K562 (cell line): ENCODE measurements around the gene CAMSAP3. TPM values are rescaled to one million over a fixed set of nuclear protein-coding genes. Genes with fewer than 3 reads are reported as not detected.

Experiments
- CSDE1 ChIP-seq, 2 experiments: fragments of 450-650 bp; IDR thresholded peaks; 2 replicates each; pipeline ENCODE4 v1.6.1; 2016; ENCODE audit warnings: mild to moderate bottlenecking in 1 of 2
- ETV5 ChIP-seq: sonication (generic); formaldehyde crosslinking; IDR thresholded peaks from 2 replicates; pipeline ENCODE4 v1.4.0; 2020; ENCODE audit warnings: low read depth, mild to moderate bottlenecking, missing genetic modification reagents
- ETV6 ChIP-seq, 3 experiments: fragments of 150-350 bp in 1 of 3; sonication (generic) in 1 of 3; formaldehyde crosslinking in 1 of 3; IDR thresholded peaks; 2 replicates each; pipeline versions ENCODE4 v1.6.1 to v1.8.0; 2014 to 2022; ENCODE audit warnings: borderline replicate concordance in 2 of 3, low read depth in 2 of 3, antibody characterized with exemption in 1 of 3, low read length in 1 of 3, mild to moderate bottlenecking in 1 of 3, missing genetic modification reagents in 1 of 3
- FOXJ3 ChIP-seq: sonication (generic); formaldehyde crosslinking; IDR thresholded peaks from 2 replicates; pipeline ENCODE4 v1.4.0; 2020; ENCODE audit warnings: mild to moderate bottlenecking, missing genetic modification reagents
- HCFC1 ChIP-seq: IDR thresholded peaks from 2 replicates; pipeline ENCODE4 v1.6.1; 2012; ENCODE audit warnings: low read depth, low read length, improper control_type of control experiment
- JUN ChIP-seq, 2 experiments: sonication (generic) in 1 of 2; formaldehyde crosslinking in 1 of 2; IDR thresholded peaks; 2 replicates each; pipeline versions ENCODE4 v1.6.1 to v1.8.0; 2012 to 2022; ENCODE audit warnings: borderline replicate concordance in 2 of 2, mild to moderate bottlenecking in 2 of 2, improper control_type of control experiment in 1 of 2, low read depth in 1 of 2, low read length in 1 of 2, missing genetic modification reagents in 1 of 2
- MAZ ChIP-seq, 2 experiments: fragments of 450-650 bp in 1 of 2; sonication (generic) in 1 of 2; formaldehyde crosslinking; IDR thresholded peaks in 1 of 2; conservative IDR thresholded peaks in 1 of 2; 2 replicates each; pipeline versions ENCODE4 v1.4.0 to v1.5.0; 2020; ENCODE audit warnings: mild to moderate bottlenecking in 1 of 2, missing genetic modification reagents in 1 of 2
- MEF2A ChIP-seq: IDR thresholded peaks from 2 replicates; pipeline ENCODE4 v1.6.1; 2011; ENCODE audit warnings: low read depth, mild to moderate bottlenecking, low read length, moderate library complexity; ENCODE audit not compliant: control insufficient read depth
- MIER1 ChIP-seq: fragments of 450-650 bp; IDR thresholded peaks from 2 replicates; pipeline ENCODE4 v1.6.1; 2016; ENCODE audit warnings: antibody characterized with exemption, mild to moderate bottlenecking, low read depth
- MTF1 ChIP-seq: fragments of 250-450 bp; sonication (Bioruptor Pico); IDR thresholded peaks from 2 replicates; pipeline ENCODE4 v1.9.0; 2021; ENCODE audit warnings: moderate library complexity, mild to moderate bottlenecking, inconsistent platforms, borderline replicate concordance
- MYC ChIP-seq, 2 experiments: fragments of 250-450 bp in 1 of 2; sonication (Bioruptor Pico) in 1 of 2; IDR thresholded peaks; 2 replicates each; pipeline versions ENCODE4 v1.5.1 to v1.6.1; 2012 to 2021; ENCODE audit warnings: low read depth in 2 of 2, borderline replicate concordance in 1 of 2, improper control_type of control experiment in 1 of 2, low read length in 1 of 2, mild to moderate bottlenecking in 1 of 2, moderate library complexity in 1 of 2
- NR2C2 ChIP-seq, 2 experiments: fragments of 200-800 bp in 1 of 2; sonication (Bioruptor generic) in 1 of 2; sonication (generic) in 1 of 2; formaldehyde crosslinking in 1 of 2; IDR thresholded peaks; 2 replicates each; pipeline versions ENCODE4 v1.6.1 to v1.8.0; 2016 to 2022; ENCODE audit warnings: mild to moderate bottlenecking in 1 of 2, missing compliant biosample characterization in 1 of 2, missing genetic modification characterization in 1 of 2, missing genetic modification reagents in 1 of 2
- POLR2AphosphoS2 ChIP-seq: IDR thresholded peaks from 2 replicates; pipeline ENCODE4 v1.6.1; 2012; ENCODE audit warnings: low read length, improper control_type of control experiment
- SAFB ChIP-seq: fragments of 200-400 bp; formaldehyde crosslinking; IDR thresholded peaks from 2 replicates; pipeline ENCODE4 v1.6.1; 2017; ENCODE audit warnings: low read depth, low read length, borderline replicate concordance
- SAFB2 ChIP-seq: fragments of 200-400 bp; formaldehyde crosslinking; IDR thresholded peaks from 2 replicates; pipeline ENCODE4 v1.6.1; 2018; ENCODE audit warnings: borderline replicate concordance, low read length, low read depth, moderate library complexity; ENCODE audit not compliant: severe bottlenecking
- SMARCB1 ChIP-seq: IDR thresholded peaks from 2 replicates; pipeline ENCODE4 v1.6.1; 2011; ENCODE audit warnings: improper control_type of control experiment, low read depth; ENCODE audit not compliant: insufficient read length
- SOX6 ChIP-seq: fragments of 450-650 bp; IDR thresholded peaks from 2 replicates; pipeline ENCODE4 v1.6.1; 2014; ENCODE audit warnings: mild to moderate bottlenecking
- ZBTB8A ChIP-seq: fragments of 450-650 bp; IDR thresholded peaks from 2 replicates; pipeline ENCODE4 v1.6.1; 2018; ENCODE audit warnings: mild to moderate bottlenecking, moderate library complexity; ENCODE audit not compliant: partially characterized antibody
- polyA plus RNA-seq, 8 experiments: library from polyadenylated mRNA; depleted of rRNA in 4 of 8; stranded (reverse) in 5 of 8; unstranded in 3 of 8; fragments of >200 nt; fragmentation: Nextera tagmentation in 2 of 8; fragmentation: Illumina TruSeq in 1 of 8; extraction: Ambion mirVana in 2 of 8; extraction: Trizol in 1 of 8; gene quantifications; 2 replicates each; pipeline versions ENCODE4 v1.2.1 to v1.2.3, GENCODE V29; 2011 to 2014; ENCODE audit warnings: inconsistent platforms in 1 of 8, missing spikeins in 1 of 8
- total RNA-seq, 7 experiments: library from RNA; depleted of rRNA in 6 of 7; stranded (reverse); fragments of >200 nt in 6 of 7; fragmentation: Illumina TruSeq in 2 of 7; extraction: Trizol in 2 of 7; gene quantifications; 2 replicates each; pipeline versions ENCODE4 v1.2.1 to v1.2.3, GENCODE V29; 2011 to 2021; ENCODE audit warnings: low replicate concordance in 1 of 7
- TF ChIP-seq, protein P1 (sequence below): sonication (generic); formaldehyde crosslinking; IDR thresholded peaks from 2 replicates; pipeline ENCODE4 v1.8.0; 2022; ENCODE audit warnings: missing genetic modification reagents, mild to moderate bottlenecking, borderline replicate concordance
- TF ChIP-seq, protein P2 (sequence below): fragments of 450-650 bp; formaldehyde crosslinking; IDR thresholded peaks from 2 replicates; pipeline ENCODE4 v1.4.0; 2022; ENCODE audit warnings: mild to moderate bottlenecking, moderate library complexity
- TF ChIP-seq, protein P3 (sequence below): fragments of 450-650 bp; formaldehyde crosslinking; IDR thresholded peaks from 2 replicates; pipeline ENCODE4 v1.4.0; 2022; ENCODE audit warnings: missing genetic modification characterization

The CAMSAP3 gene
- total and polyA plus RNA-seq, 9 of the 15 experiments (the other 6 are each of a cell fraction or from before 2014, with no cell fraction given): 0.01 to 0.89 (median 0.22) TPM; not detected in 1

DNA sequence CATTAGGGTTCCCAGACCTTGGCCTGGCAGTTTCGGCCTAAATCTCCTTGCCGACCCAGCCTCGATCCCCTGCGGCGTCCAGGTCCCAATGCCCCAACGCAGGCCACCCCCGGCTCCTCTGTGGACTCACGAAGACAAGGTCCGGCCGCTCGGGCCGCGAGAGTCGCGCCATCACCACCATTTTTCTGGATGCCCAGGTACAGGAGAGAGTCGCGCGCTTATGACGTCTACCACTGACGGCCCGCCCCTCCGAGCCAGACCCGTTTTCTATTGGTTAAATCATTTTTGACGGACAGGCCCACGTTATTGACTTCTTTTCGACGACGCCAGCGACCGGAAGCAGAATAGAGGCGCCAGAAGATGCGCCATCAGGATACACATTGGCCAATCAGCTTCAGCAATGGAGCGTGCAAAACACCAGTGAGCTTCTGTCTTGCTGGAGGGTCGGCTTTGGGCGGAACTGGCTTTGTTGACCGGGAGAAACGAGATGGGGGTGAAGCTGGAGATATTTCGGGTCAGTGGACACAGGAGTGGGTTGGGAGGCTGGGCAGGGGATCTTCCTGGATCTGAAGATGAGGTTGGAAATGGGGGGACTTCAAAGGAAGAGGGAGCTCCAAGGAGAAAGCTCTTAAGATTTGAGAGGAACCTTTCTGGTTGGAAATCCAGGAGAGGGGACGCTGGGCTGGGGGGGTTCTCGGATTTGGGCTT is 33.8 kb downstream of the CAMSAP3 start, which contains the start of the genes PET100 and XAB2 (continued):
- no peak for TF ChIP-seq MEF2A
- TF ChIP-seq HCFC1: peak; percentile 84
- TF ChIP-seq ZBTB8A: no peak
- TF ChIP-seq SAFB: no peak
- TF ChIP-seq ETV5 (CRISPR knock-in tag): peak; percentile 74; the same call in 1 of the 2 replicates
- peak; percentile 2 to 25; a peak in 2 of 4 replicates for TF ChIP-seq MAZ (CRISPR knock-in tag; conservative IDR thresholded peaks at IDR 0.05 in 1 of 2, IDR thresholded peaks at IDR 0.05 in 1 of 2)
- no peak for TF ChIP-seq SOX6
- no peak for TF ChIP-seq ETV6 (IDR thresholded peaks at IDR 0.05; ENCODE audit: borderline replicate concordance in 1 of 2, low read depth in 2 of 2, low read length in 1 of 2)
- TF ChIP-seq ETV6 (CRISPR knock-in tag; IDR thresholded peaks at IDR 0.05; ENCODE audit: borderline replicate concordance): no peak
- no peak for TF ChIP-seq MTF1 (CRISPR knock-in tag)
- TF ChIP-seq, protein P1, sequence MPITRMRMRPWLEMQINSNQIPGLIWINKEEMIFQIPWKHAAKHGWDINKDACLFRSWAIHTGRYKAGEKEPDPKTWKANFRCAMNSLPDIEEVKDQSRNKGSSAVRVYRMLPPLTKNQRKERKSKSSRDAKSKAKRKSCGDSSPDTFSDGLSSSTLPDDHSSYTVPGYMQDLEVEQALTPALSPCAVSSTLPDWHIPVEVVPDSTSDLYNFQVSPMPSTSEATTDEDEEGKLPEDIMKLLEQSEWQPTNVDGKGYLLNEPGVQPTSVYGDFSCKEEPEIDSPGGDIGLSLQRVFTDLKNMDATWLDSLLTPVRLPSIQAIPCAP (CRISPR knock-in tag): no peak
- TF ChIP-seq JUN (IDR thresholded peaks at IDR 0.05; ENCODE audit: borderline replicate concordance, low read depth, low read length): 0 out of 2 replicates have a peak, but pooled peaks have one; percentile 67
- TF ChIP-seq JUN (CRISPR knock-in tag; IDR thresholded peaks at IDR 0.05; ENCODE audit: borderline replicate concordance): no peak
- TF ChIP-seq, protein P2, sequence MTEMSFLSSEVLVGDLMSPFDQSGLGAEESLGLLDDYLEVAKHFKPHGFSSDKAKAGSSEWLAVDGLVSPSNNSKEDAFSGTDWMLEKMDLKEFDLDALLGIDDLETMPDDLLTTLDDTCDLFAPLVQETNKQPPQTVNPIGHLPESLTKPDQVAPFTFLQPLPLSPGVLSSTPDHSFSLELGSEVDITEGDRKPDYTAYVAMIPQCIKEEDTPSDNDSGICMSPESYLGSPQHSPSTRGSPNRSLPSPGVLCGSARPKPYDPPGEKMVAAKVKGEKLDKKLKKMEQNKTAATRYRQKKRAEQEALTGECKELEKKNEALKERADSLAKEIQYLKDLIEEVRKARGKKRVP: no peak
- TF ChIP-seq FOXJ3 (CRISPR knock-in tag): no peak
- no peak for TF ChIP-seq MIER1
- TF ChIP-seq NR2C2 (CRISPR knock-in tag; IDR thresholded peaks at IDR 0.05): peak; percentile 61; the same call in 1 of the 2 replicates
- TF ChIP-seq NR2C2 (tag; IDR thresholded peaks at IDR 0.05): peak; percentile 90
- no peak for TF ChIP-seq SAFB2
- TF ChIP-seq, protein P3, sequence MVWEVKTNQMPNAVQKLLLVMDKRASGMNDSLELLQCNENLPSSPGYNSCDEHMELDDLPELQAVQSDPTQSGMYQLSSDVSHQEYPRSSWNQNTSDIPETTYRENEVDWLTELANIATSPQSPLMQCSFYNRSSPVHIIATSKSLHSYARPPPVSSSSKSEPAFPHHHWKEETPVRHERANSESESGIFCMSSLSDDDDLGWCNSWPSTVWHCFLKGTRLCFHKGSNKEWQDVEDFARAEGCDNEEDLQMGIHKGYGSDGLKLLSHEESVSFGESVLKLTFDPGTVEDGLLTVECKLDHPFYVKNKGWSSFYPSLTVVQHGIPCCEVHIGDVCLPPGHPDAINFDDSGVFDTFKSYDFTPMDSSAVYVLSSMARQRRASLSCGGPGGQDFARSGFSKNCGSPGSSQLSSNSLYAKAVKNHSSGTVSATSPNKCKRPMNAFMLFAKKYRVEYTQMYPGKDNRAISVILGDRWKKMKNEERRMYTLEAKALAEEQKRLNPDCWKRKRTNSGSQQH: no peak
- TF ChIP-seq CSDE1 (IDR thresholded peaks at IDR 0.05): peak in 1 of 2 experiments; percentile 81; a peak in 1 of 4 replicates
- no peak for TF ChIP-seq POLR2AphosphoS2
- TF ChIP-seq SMARCB1: no peak
- peak; percentile 70; the same call in 1 of the 2 replicates for TF ChIP-seq MYC (IDR thresholded peaks at IDR 0.05; ENCODE audit: low read depth, low read length)
- no peak for TF ChIP-seq MYC (CRISPR knock-in tag; IDR thresholded peaks at IDR 0.05; ENCODE audit: borderline replicate concordance, low read depth)
